Renal pelvis (tissue), 4 donors: ENCODE data around the gene AGPAT4. TPM values are rescaled to one million over a fixed set of nuclear protein-coding genes. Genes with fewer than 3 reads are reported as not detected.

Experiments
- DNase-seq: peaks from one replicate; pipeline ENCODE4 v3.0.0-alpha.2; 2013
- polyA plus RNA-seq, 3 donors: library from polyadenylated mRNA; unstranded; fragments of 120-200 nt; gene quantifications; one replicate each; pipeline ENCODE4 v1.2.1, GENCODE V29; 2013; ENCODE audit not compliant: insufficient read length in 3 of 3

Gene AGPAT4
- polyA plus RNA-seq, 3 donors: 18.5 to 26.8 (median 22.7) TPM

GRCh38 chr6:161295784-161296183 lies 21.9 kb upstream of the AGPAT4 start:
- no peak for DNase-seq

GRCh38 chr6:161292650-161293281 lies 18.9 kb upstream of the AGPAT4 start:
- DNase-seq: no peak

- DNase-seq: no peak
Measured at GRCh38 chr6:161292145-161292544, 18.3 kb upstream of the AGPAT4 start.

- no peak for DNase-seq
Measured at GRCh38 chr6:161290751-161291150, 16.9 kb upstream of the AGPAT4 start.

- DNase-seq: no peak
Measured at GRCh38 chr6:161284653-161285052, 10.8 kb upstream of the AGPAT4 start.

GRCh38 chr6:161281092-161281491 lies 7.2 kb upstream of the AGPAT4 start:
- DNase-seq: no peak

GRCh38 chr6:161279677-161280415 lies 6.0 kb upstream of the AGPAT4 start:
- no peak for DNase-seq

GRCh38 chr6:161276605-161277155 lies 2.8 kb upstream of the AGPAT4 start:
- DNase-seq: no peak

- no peak for DNase-seq
Measured at GRCh38 chr6:161274898-161275297, 1.0 kb upstream of the AGPAT4 start.

GRCh38 chr6:161274488-161274858 lies 612 bp upstream of the AGPAT4 start:
- DNase-seq: no peak

- peak; percentile 77 for DNase-seq
Measured at GRCh38 chr6:161273274-161273751, 548 bp downstream of the AGPAT4 start.

- peak; percentile 23 for DNase-seq
Measured at GRCh38 chr6:161272635-161273273, 1.1 kb downstream of the AGPAT4 start.

- no peak for DNase-seq
Measured at GRCh38 chr6:161271343-161272030, 2.4 kb downstream of the AGPAT4 start.

- DNase-seq: no peak
Measured at GRCh38 chr6:161270116-161270515, 3.7 kb downstream of the AGPAT4 start.

GRCh38 chr6:161269310-161269709 lies 4.6 kb downstream of the AGPAT4 start:
- no peak for DNase-seq

GRCh38 chr6:161268531-161269210 lies 5.2 kb downstream of the AGPAT4 start:
- no peak for DNase-seq

GRCh38 chr6:161266513-161267230 lies 7.2 kb downstream of the AGPAT4 start:
- DNase-seq: no peak

GRCh38 chr6:161265975-161266374 lies 7.9 kb downstream of the AGPAT4 start:
- DNase-seq: no peak

GRCh38 chr6:161265554-161265953 lies 8.3 kb downstream of the AGPAT4 start:
- no peak for DNase-seq

- no peak for DNase-seq
Measured at GRCh38 chr6:161264181-161264580, 9.7 kb downstream of the AGPAT4 start.

GRCh38 chr6:161261816-161262215 lies 12.0 kb downstream of the AGPAT4 start:
- no peak for DNase-seq
